Measurements from ENCODE around the gene PRRG3. TPM values are rescaled to one million over a fixed set of nuclear protein-coding genes. Genes with fewer than 3 reads are reported as not detected.

PRRG3 gene
- total RNA-seq, 1 donor from 2014 or later: 0.33 TPM

DNA sequence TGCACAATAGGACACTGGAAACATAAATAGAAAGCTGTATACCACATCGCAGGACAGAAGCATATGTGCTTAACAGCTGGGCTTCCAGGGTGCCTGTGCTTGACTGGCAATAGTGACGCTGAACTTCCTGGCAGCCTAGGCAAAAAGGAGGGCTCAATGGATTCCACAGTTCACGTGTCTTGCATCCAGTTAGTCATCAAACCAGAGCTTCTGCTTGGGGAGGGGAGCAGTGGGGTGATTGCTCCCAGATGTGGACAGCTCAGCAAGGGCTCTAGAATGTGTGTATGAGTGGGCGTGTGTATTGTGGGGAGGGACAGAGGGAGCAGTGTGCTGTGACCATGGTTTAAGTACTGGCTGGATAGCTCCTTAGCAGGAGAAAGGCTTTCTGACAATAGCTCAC is 2.3 kb downstream of the PRRG3 start:
- H3K27me3 ChIP-seq (ENCODE audit: control insufficient read depth, insufficient read depth, low read length): no peaks in the 10 kb centered on the region

DNA sequence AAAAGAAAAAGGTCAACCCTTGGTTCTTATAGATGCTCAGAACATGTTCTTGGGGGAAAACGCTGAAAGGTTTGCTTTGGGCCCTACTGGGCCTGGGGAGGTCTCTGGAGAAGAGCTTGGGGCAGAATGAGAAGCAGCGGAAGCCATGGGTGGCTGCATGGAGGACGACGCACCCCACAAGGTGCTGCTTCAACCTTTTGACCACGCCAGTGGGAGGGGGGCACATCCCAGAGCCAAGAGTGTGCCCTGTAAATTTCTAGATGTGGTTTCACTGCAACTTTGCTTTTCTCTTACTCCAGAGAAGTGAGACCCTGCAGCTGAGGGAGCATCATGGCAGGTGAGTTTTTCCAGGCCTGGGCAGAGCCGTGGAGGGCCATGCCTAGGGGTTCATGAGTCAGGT is 3.2 kb downstream of the PRRG3 start:
- H3K4me3 ChIP-seq (ENCODE audit: low read depth, low read length): no peak overlapping the region
- DNase-seq (ENCODE audit: low read depth): no peak
- H3K27me3 ChIP-seq (ENCODE audit: control insufficient read depth, insufficient read depth, low read length): no peaks in the 10 kb centered on the region
- H3K36me3 ChIP-seq (ENCODE audit: control insufficient read depth, insufficient read depth, low read length): no peaks in the 10 kb centered on the region
- TF ChIP-seq, protein P1, sequence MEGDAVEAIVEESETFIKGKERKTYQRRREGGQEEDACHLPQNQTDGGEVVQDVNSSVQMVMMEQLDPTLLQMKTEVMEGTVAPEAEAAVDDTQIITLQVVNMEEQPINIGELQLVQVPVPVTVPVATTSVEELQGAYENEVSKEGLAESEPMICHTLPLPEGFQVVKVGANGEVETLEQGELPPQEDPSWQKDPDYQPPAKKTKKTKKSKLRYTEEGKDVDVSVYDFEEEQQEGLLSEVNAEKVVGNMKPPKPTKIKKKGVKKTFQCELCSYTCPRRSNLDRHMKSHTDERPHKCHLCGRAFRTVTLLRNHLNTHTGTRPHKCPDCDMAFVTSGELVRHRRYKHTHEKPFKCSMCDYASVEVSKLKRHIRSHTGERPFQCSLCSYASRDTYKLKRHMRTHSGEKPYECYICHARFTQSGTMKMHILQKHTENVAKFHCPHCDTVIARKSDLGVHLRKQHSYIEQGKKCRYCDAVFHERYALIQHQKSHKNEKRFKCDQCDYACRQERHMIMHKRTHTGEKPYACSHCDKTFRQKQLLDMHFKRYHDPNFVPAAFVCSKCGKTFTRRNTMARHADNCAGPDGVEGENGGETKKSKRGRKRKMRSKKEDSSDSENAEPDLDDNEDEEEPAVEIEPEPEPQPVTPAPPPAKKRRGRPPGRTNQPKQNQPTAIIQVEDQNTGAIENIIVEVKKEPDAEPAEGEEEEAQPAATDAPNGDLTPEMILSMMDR (IDR thresholded peaks at IDR 0.05; ENCODE audit: insufficient read depth, low read length, poor library complexity, severe bottlenecking): no peak

More for the DNA sequence above, 2.3 kb downstream of the PRRG3 start:
- Histone ChIP-seq H3K4me3 (ENCODE audit: low read depth, low read length) (no peak overlapping the region), H3K36me3 (ENCODE audit: control insufficient read depth, insufficient read depth, low read length) (no peaks in the 10 kb centered on the region)
- TF ChIP-seq, protein P1 (IDR thresholded peaks at IDR 0.05; ENCODE audit: insufficient read depth, low read length, poor library complexity, severe bottlenecking): no peak
- no peak for DNase-seq (ENCODE audit: low read depth)

DNA sequence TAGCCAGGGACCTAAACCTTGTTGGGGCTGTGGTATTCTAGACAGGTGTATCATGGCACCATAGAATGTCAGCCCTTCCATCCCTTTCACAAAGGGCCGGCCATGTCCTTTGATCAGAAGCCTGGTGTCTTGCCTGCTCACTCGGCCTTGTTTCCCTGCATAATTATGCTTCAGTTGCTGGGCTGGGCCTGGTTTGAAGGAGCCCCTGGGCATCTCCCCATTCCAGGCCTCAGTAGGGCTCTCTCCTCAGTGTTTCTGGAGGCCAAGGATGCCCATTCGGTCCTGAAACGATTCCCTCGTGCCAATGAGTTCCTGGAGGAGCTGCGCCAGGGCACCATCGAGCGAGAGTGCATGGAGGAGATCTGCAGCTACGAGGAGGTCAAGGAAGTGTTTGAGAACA is 4.5 kb downstream of the PRRG3 start:
- TF ChIP-seq, protein P1 (IDR thresholded peaks at IDR 0.05; ENCODE audit: insufficient read depth, low read length, poor library complexity, severe bottlenecking): no peak
- Histone ChIP-seq H3K27me3 (ENCODE audit: control insufficient read depth, insufficient read depth, low read length) (no peaks in the 10 kb centered on the region), H3K4me3 (ENCODE audit: low read depth, low read length) (no peak overlapping the region), H3K36me3 (ENCODE audit: control insufficient read depth, insufficient read depth, low read length) (no peaks in the 10 kb centered on the region)
- no peak for DNase-seq (ENCODE audit: low read depth)

DNA sequence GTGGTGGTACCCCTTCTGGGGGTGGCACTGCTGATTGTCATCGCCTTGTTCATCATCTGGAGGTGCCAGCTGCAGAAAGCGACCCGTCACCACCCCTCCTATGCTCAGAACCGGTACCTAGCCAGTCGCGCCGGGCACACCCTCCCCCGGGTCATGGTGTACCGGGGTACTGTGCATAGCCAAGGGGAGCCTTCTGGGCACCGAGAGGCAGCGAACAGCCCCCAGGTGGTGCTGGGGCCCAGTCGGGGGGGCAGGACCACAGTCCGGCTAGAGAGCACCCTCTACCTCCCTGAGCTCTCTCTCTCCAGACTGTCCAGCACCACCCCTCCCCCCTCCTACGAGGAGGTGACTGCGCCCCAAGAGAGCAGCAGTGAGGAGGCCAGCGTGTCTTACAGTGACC is 5.3 kb downstream of the PRRG3 start:
- Histone ChIP-seq H3K4me3 (ENCODE audit: low read depth, low read length) (no peak overlapping the region), H3K36me3 (ENCODE audit: control insufficient read depth, insufficient read depth, low read length) (no peaks in the 10 kb centered on the region), H3K27me3 (ENCODE audit: control insufficient read depth, insufficient read depth, low read length) (no peaks in the 10 kb centered on the region)
- TF ChIP-seq, protein P1 (IDR thresholded peaks at IDR 0.05; ENCODE audit: insufficient read depth, low read length, poor library complexity, severe bottlenecking): no peak
- no peak for DNase-seq (ENCODE audit: low read depth)

DNA sequence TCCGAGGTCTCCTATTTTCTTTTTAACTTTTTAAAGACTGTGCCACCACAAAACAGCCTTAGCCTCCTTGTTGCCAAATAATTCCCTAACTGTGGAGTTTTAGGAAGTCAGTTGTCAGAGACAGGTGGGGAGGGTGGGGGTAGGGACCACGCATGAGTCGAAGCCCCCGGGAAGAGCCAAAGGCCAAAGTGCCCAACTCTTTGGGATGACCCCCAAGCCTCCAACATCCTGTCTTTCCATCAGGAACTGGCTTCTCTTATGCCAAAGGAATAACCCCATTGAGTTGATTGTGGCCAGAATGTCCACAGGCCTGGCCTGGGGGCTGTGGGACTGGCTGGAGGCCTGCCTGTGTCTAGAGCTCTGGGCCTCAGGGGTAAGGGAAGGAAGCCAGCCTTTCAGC is 5.8 kb downstream of the PRRG3 start:
- no peak for DNase-seq (ENCODE audit: low read depth)
- TF ChIP-seq, protein P1 (IDR thresholded peaks at IDR 0.05; ENCODE audit: insufficient read depth, low read length, poor library complexity, severe bottlenecking): no peak
- H3K4me3 ChIP-seq (ENCODE audit: low read depth, low read length): no peak overlapping the region
- H3K27me3 ChIP-seq (ENCODE audit: control insufficient read depth, insufficient read depth, low read length): no peaks in the 10 kb centered on the region
- no peaks in the 10 kb centered on the region for H3K36me3 ChIP-seq (ENCODE audit: control insufficient read depth, insufficient read depth, low read length)

DNA sequence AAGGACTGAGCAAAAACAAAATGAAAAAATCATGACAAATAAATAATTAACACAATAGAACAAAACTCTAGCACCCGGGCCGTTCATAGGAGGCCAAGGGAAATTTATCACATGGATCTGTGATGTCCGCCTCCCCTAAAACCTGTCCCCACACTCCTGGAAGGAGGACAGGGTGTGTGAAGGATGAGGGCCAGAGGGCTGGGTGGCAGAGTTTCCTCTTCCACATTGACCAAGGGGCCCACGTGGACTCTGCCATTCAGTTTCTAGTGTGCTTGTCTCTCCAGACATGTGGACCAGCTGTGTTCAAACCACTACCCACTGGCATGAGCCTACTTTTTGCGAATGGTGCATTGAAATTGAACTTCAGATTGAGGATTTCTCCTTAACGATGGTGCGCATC is 6.3 kb downstream of the PRRG3 start:
- H3K36me3 ChIP-seq (ENCODE audit: control insufficient read depth, insufficient read depth, low read length): no peaks in the 10 kb centered on the region
- TF ChIP-seq, protein P1 (IDR thresholded peaks at IDR 0.05; ENCODE audit: insufficient read depth, low read length, poor library complexity, severe bottlenecking): no peak
- H3K27me3 ChIP-seq (ENCODE audit: control insufficient read depth, insufficient read depth, low read length): no peaks in the 10 kb centered on the region
- no peak overlapping the region for H3K4me3 ChIP-seq (ENCODE audit: low read depth, low read length)
- no peak for DNase-seq (ENCODE audit: low read depth)
